Heart left ventricle (tissue), 13 donors: ENCODE data around the gene TEDC1.

Experiments
- CTCF ChIP-seq, 12 donors: fragments of 200-600 bp; sonication (generic) in 4 of 12; IDR thresholded peaks; one replicate each; pipeline versions ENCODE4 v1.5.0 to v1.8.0; 2018 to 2022; ENCODE audit warnings: antibody characterized with exemption in 12 of 12, mild to moderate bottlenecking in 5 of 12
- POLR2A ChIP-seq, 2 donors: fragments of 450-650 bp; IDR thresholded peaks; one replicate each; pipeline ENCODE4 v1.6.1; 2017; ENCODE audit warnings: antibody characterized with exemption in 2 of 2, mild to moderate bottlenecking in 2 of 2, moderate library complexity in 2 of 2
- donor health status: ischemic (EF 13 %, LVEDD 7.1; RV severe dilation, severe dysfunction).
- donor health status: DM: no; HTN: yes; CAD: no.
- donor health status: DM: no; HTN: no; CAD: no.
- donor health status: ischemic (EF 25% LVEDD 6.9; RV normal size, moderate dysfunction).
- donor health status: ischemic (EF 25% LVEDD 5.7; RV mildly dilated, moderate dysfunction).
- donor health status: ischemic (EF 35%, LVEDD 5.7; RV mildly dilated, moderate dysfunction).
- donor health status: nonischemic (EF 11% LVEDD 7.7; RV severe dilation, severe dysfunction).
- donor health status: DM: yes; HTN: yes; CAD: no.
- donor health status: PGD.
- donor health status: ischemic (EF 29% LVEDD 5.4; RV normal size, mild dysfunction).
- donor health status: nonischemic (EF 23%, LVEDD 6.1; RV moderate dilation, normal function).

GRCh38 chr14:105541218-105541875 is 50.3 kb downstream of the TEDC1 start:
- no peak for TF ChIP-seq CTCF (IDR thresholded peaks at IDR 0.05)
- TF ChIP-seq POLR2A (IDR thresholded peaks at IDR 0.05): no peak
